ENCODE results near the gene RNF11.

GRCh38 chr1:51237351-51238033 lies 1.4 kb downstream of the RNF11 start:
- TF ChIP-seq, protein P1, sequence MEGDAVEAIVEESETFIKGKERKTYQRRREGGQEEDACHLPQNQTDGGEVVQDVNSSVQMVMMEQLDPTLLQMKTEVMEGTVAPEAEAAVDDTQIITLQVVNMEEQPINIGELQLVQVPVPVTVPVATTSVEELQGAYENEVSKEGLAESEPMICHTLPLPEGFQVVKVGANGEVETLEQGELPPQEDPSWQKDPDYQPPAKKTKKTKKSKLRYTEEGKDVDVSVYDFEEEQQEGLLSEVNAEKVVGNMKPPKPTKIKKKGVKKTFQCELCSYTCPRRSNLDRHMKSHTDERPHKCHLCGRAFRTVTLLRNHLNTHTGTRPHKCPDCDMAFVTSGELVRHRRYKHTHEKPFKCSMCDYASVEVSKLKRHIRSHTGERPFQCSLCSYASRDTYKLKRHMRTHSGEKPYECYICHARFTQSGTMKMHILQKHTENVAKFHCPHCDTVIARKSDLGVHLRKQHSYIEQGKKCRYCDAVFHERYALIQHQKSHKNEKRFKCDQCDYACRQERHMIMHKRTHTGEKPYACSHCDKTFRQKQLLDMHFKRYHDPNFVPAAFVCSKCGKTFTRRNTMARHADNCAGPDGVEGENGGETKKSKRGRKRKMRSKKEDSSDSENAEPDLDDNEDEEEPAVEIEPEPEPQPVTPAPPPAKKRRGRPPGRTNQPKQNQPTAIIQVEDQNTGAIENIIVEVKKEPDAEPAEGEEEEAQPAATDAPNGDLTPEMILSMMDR (conservative IDR thresholded peaks at IDR 0.05; ENCODE audit: low read depth, low read length) = no peak
- TF ChIP-seq EZH2 (IDR thresholded peaks at IDR 0.05; ENCODE audit: borderline replicate concordance, low read depth, low read length, poor library complexity, severe bottlenecking) = no peak
